22Rv1 (cell line): ENCODE data around the gene IL17RE.
A peak's percentile ranks its signal among the peaks of the same experiment; 100 is the strongest.

Source experiments
- H3K27ac ChIP-seq: fragments of 450-650 bp; 2 replicates; pipeline ENCODE4 v1.5.1; 2017
- ZFX ChIP-seq: fragments of 450-650 bp; IDR thresholded peaks from 2 replicates; pipeline ENCODE4 v1.6.1; 2017; ENCODE audit warnings: antibody characterized with exemption, borderline replicate concordance
- TF ChIP-seq, protein P1 (sequence below): fragments of 450-650 bp; IDR thresholded peaks from 2 replicates; pipeline ENCODE4 v1.5.1; 2017; ENCODE audit warnings: mild to moderate bottlenecking

IL17RE gene

DNA sequence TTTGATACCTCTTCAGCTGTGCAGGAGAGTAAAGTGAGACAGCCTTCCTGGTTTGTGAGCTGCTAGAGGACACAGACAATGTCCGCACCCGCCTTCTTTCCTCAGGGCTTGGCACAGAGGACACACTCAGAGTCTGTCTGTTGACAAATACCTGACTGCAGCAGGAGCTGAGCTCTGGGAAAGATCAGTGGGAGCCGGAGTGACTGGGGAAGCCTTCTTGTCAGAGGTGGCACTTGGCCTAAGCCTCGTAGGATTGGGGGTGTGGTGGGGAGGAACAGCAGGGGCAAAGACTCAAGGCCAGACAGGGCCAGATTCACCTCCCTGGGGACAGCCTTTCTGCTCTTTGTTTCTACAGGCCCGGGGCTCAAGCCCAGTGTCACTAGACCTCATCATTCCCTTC lies 11.0 kb downstream of the IL17RE start:
- H3K27ac ChIP-seq = peak overlapping the region; percentile 89
- TF ChIP-seq, protein P1, sequence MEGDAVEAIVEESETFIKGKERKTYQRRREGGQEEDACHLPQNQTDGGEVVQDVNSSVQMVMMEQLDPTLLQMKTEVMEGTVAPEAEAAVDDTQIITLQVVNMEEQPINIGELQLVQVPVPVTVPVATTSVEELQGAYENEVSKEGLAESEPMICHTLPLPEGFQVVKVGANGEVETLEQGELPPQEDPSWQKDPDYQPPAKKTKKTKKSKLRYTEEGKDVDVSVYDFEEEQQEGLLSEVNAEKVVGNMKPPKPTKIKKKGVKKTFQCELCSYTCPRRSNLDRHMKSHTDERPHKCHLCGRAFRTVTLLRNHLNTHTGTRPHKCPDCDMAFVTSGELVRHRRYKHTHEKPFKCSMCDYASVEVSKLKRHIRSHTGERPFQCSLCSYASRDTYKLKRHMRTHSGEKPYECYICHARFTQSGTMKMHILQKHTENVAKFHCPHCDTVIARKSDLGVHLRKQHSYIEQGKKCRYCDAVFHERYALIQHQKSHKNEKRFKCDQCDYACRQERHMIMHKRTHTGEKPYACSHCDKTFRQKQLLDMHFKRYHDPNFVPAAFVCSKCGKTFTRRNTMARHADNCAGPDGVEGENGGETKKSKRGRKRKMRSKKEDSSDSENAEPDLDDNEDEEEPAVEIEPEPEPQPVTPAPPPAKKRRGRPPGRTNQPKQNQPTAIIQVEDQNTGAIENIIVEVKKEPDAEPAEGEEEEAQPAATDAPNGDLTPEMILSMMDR = no peak
- TF ChIP-seq ZFX = no peak

DNA sequence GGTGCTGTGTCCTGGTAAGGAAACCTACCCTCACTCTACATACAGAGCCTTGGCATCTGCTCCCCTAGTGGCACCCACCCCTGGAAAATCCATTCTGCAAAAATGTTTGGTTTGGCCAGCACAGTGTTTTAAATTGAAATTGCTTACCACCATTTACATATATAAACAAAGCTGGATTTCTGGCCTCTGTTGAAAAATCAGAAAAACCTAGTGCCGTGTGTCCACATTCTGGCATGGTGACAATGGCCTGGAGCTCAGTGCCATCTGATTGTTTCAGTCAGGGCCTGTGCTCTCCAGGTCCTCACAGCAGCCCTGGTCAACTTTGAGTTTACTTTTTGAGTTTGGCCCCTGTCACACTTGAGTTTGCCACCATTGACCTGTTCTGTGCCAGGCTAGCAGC lies 11.4 kb downstream of the IL17RE start:
- H3K27ac ChIP-seq = peak overlapping the region; percentile 89

DNA sequence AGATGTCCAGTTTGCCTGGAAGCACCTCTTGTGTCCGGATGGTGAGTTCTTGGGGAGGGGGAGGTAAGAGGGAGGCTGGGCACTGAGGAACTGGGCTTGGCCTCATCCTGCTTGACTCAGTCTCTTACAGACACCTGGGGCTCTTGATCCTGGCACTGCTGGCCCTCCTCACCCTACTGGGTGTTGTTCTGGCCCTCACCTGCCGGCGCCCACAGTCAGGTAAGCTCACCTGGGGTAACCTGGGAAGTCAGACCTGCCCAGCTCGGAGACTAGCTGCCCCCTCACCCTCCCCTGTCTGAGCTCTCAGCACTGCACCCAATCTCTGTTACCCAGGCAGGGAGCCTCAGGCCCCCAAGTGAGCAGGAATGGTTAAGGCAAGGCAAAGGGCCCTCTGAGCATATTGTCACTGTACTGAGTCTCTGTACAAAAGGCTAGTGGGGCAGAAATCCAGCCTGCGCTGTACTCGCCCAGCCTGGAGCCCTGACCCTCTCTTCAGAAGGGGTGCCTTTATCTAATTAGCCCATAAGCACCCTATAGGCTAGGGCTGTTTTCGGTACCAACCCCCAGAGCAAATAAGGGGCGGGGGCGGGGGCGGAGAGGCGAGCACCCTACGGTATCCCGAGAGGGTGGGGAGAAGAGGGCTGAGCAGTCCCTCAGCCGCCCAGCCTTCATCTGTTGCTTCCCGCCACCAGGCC lies 12.1 kb downstream of the IL17RE start:
- TF ChIP-seq ZFX = no peak
- TF ChIP-seq, protein P1 = no peak
- peak overlapping the region; percentile 89 for H3K27ac ChIP-seq

More for the DNA sequence above, 11.4 kb downstream of the IL17RE start:
- no peak for TF ChIP-seq ZFX
- TF ChIP-seq, protein P1 = no peak

DNA sequence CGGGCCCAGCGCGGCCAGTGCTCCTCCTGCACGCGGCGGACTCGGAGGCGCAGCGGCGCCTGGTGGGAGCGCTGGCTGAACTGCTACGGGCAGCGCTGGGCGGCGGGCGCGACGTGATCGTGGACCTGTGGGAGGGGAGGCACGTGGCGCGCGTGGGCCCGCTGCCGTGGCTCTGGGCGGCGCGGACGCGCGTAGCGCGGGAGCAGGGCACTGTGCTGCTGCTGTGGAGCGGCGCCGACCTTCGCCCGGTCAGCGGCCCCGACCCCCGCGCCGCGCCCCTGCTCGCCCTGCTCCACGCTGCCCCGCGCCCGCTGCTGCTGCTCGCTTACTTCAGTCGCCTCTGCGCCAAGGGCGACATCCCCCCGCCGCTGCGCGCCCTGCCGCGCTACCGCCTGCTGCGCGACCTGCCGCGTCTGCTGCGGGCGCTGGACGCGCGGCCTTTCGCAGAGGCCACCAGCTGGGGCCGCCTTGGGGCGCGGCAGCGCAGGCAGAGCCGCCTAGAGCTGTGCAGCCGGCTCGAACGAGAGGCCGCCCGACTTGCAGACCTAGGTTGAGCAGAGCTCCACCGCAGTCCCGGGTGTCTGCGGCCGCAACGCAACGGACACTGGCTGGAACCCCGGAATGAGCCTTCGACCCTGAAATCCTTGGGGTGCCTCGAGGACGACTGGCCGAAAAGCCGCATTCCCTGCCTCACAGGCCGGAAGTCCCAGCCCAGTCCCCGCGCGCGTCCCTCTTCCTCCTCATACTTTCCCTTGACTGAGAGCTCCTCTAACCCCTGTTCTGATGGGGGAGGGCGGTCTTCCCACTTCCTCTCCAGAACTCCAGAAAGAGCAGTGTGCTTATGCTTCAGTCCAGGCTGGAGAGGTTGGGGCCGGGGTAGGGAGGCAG lies 12.8 kb downstream of the IL17RE start:
- H3K27ac ChIP-seq = peak overlapping the region; percentile 89
- TF ChIP-seq, protein P1 = peak; percentile 7
- no peak for TF ChIP-seq ZFX

DNA sequence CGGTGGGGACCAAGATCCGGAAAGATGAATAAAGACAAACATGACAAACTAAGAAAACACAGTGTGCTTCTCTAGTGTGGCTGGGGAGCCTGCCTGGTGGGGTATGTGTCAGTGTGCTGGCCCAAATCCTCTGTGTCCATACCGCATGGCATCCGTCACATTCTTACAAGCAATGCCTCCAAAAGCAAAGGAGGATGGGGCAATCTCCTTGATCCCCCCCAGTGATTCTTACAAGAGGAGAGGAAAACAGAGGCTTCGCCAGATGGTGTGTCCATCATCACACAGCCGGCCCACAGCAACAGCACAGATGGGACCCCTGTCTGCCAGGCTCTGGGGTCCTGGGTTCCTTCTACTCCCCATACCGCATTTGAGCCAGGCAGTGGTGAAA lies 13.7 kb downstream of the IL17RE start:
- no peak for TF ChIP-seq ZFX
- TF ChIP-seq, protein P1 = no peak
- peak overlapping the region; percentile 89 for H3K27ac ChIP-seq

GRCh38 chr3:9916734-9917680 lies 14.4 kb downstream of the IL17RE start, which contains the start of gene IL17RC:
Gene IL17RC, plus strand, starts transcription at chr3:9917098. Its CDS starts 218 bp downstream, at chr3:9917316.
- peak within 1 kb of the TSS; percentile 89 for H3K27ac ChIP-seq

More at GRCh38 chr3:9916734-9917680, 14.4 kb downstream of the IL17RE start, which contains the start of gene IL17RC:
- TF ChIP-seq ZFX = no peak
- TF ChIP-seq, protein P1 = no peak
